Left lung (tissue), 10 donors: ENCODE results near the gene GTF2A1. TPM values are rescaled to one million over a fixed set of nuclear protein-coding genes. Genes with fewer than 3 reads are reported as not detected.

ENCODE experiments used
- ATAC-seq: fragments of 200-7000 bp; cut with Tn5 transposase; one replicate; pipeline ENCODE4 v1.9.1; 2020; ENCODE audit warnings: moderate library complexity
- DNase-seq, 4 donors: peaks; one replicate each; pipeline ENCODE4 v3.0.0-alpha.2; 2013 to 2020
- H3K27ac ChIP-seq, 2 donors: fragments of 200-600 bp; sonication (generic) in 1 of 2; one replicate each; pipeline versions ENCODE4 v1.5.0 to v1.8.0; 2020 to 2021
- H3K27me3 ChIP-seq, 2 donors: fragments of 200-600 bp; sonication (generic) in 1 of 2; one replicate each; pipeline versions ENCODE4 v1.5.0 to v1.8.0; 2020 to 2021
- H3K36me3 ChIP-seq, 2 donors: fragments of 200-600 bp; sonication (generic) in 1 of 2; one replicate each; pipeline versions ENCODE4 v1.5.0 to v1.8.0; 2020 to 2021
- H3K4me1 ChIP-seq, 2 donors: fragments of 200-600 bp; one replicate each; pipeline ENCODE4 v1.8.0; 2021
- H3K4me3 ChIP-seq, 2 donors: fragments of 200-600 bp; sonication (generic) in 1 of 2; one replicate each; pipeline versions ENCODE4 v1.5.0 to v1.8.0; 2020 to 2021; ENCODE audit warnings: mild to moderate bottlenecking in 1 of 2
- H3K9me3 ChIP-seq, 2 donors: fragments of 200-600 bp; sonication (generic) in 1 of 2; one replicate each; pipeline versions ENCODE4 v1.5.0 to v1.8.0; 2020 to 2021
- CTCF ChIP-seq, 2 donors: fragments of 200-600 bp; sonication (generic) in 1 of 2; IDR thresholded peaks; one replicate each; pipeline versions ENCODE4 v1.5.0 to v1.8.0; 2021; ENCODE audit warnings: antibody characterized with exemption in 2 of 2
- intact Hi-C, 2 donors: fragments of 100-400 bp; cut with DNase I; formaldehyde crosslinking; loops; one replicate each; pipeline versions ENCODE4 v1.11.2 to v1.14.2; 2022
- polyA plus RNA-seq, 6 donors: library from polyadenylated mRNA; unstranded; fragments of 120-200 nt; gene quantifications; one replicate each; pipeline ENCODE4 v1.2.1, GENCODE V29; 2013; ENCODE audit not compliant: insufficient read length in 6 of 6
- total RNA-seq, 2 donors: library from RNA; stranded (reverse); fragmentation: NEBNext Ultra II Directional; extraction: Animal tissue kit (Norgen Biotek cat#: 25700); gene quantifications; one replicate each; pipeline ENCODE4 v1.2.1, GENCODE V29; 2021
- donor health status: DM: no; HTN: yes; CAD: no.
- donor health status: DM: no; HTN: no; CAD: no.

Gene GTF2A1
- total and polyA plus RNA-seq, 8 donors: 26.0 to 41.8 (median 33.3) TPM

GRCh38 chr14:81137316-81137715 lies 83.4 kb downstream of the GTF2A1 start:
- ATAC-seq: no peak
- no peak for DNase-seq
- Histone ChIP-seq H3K27ac (no peak overlapping the region), H3K4me3 (no peak overlapping the region), H3K36me3 (no peaks in the 10 kb centered on the region), H3K9me3 (no peaks in the 10 kb centered on the region), H3K27me3 (no peaks in the 10 kb centered on the region), H3K4me1 (no peaks in the 10 kb centered on the region)
- intact Hi-C loops: no loop called here
- no peak for TF ChIP-seq CTCF (IDR thresholded peaks at IDR 0.05)

GRCh38 chr14:81133400-81133799 lies 87.4 kb downstream of the GTF2A1 start:
- Histone ChIP-seq H3K27me3 (no peaks in the 10 kb centered on the region), H3K4me1 (no peaks in the 10 kb centered on the region), H3K27ac (no peak overlapping the region), H3K9me3 (no peaks in the 10 kb centered on the region), H3K4me3 (no peak overlapping the region), H3K36me3 (no peaks in the 10 kb centered on the region)
- intact Hi-C loops: no loop called here
- ATAC-seq: no peak
- TF ChIP-seq CTCF (IDR thresholded peaks at IDR 0.05): no peak
- no peak for DNase-seq

DNA sequence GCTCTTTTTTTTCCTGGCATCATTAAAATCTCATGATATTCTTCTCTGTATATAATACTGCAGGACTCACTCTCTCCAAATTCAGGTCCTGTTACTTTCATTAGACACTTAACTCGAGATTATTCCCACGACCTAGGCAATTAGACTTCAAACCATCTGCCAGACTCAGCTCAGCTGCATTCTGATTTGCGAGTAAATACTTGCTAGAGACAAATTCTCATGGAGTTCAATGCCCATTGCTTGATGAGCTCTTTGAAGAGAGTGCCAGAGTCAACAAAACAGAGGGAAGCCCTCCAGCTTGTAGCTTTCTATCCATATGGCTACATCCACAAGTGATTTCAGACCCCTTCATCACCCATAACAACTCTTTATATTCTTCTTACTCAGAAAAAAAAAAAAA lies 88.3 kb downstream of the GTF2A1 start:
- no peaks in the 10 kb centered on the region for H3K27me3 ChIP-seq
- intact Hi-C loops: no loop called here
- ATAC-seq: no peak
- no peaks in the 10 kb centered on the region for H3K4me1 ChIP-seq
- no peaks in the 10 kb centered on the region for H3K9me3 ChIP-seq
- no peak overlapping the region for H3K4me3 ChIP-seq
- H3K27ac ChIP-seq: no peak overlapping the region
- no peaks in the 10 kb centered on the region for H3K36me3 ChIP-seq
- TF ChIP-seq CTCF (IDR thresholded peaks at IDR 0.05): no peak
- peak in 1 of 4 donors; percentile 24 for DNase-seq

- DNase-seq: no peak
- no peak for ATAC-seq
- intact Hi-C loops: no loop called here
- Histone ChIP-seq H3K9me3 (no peaks in the 10 kb centered on the region), H3K4me3 (no peak overlapping the region), H3K4me1 (no peaks in the 10 kb centered on the region), H3K36me3 (no peaks in the 10 kb centered on the region), H3K27ac (no peak overlapping the region), H3K27me3 (no peaks in the 10 kb centered on the region)
- TF ChIP-seq CTCF (IDR thresholded peaks at IDR 0.05): no peak
Observed at GRCh38 chr14:81129242-81129641, 91.5 kb downstream of the GTF2A1 start.

DNA sequence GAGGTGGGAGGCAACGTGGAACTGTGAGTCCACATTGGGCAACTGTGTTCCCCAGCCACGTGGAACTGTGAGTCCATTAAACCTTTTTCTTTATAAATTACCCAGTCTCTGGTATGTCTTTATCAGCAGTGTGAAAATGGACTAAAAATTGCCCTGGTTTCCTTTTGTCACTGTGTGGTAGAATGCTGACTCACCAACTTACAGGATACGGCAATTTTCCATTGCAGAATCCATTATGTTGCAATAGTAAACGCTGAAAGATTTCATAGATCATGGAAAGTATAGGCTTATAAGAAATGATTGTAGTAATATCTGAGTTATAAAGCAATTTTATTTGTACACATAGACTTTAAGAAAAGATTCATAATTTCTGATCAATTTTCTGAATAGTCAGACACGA lies 93.0 kb downstream of the GTF2A1 start:
- TF ChIP-seq CTCF (IDR thresholded peaks at IDR 0.05): no peak
- Histone ChIP-seq H3K27me3 (no peaks in the 10 kb centered on the region), H3K4me1 (peaks cover 0 to 7% of the 10 kb centered on the region in 2 donors), H3K9me3 (no peaks in the 10 kb centered on the region), H3K36me3 (no peaks in the 10 kb centered on the region), H3K27ac (peak overlapping the region in 1 of 2 donors; percentile 1), H3K4me3 (no peak overlapping the region)
- intact Hi-C loops: no loop called here
- DNase-seq (peak in 1 of 4 donors; percentile 13), ATAC-seq (peak; percentile 26)
